ENCODE measurements around the gene C9orf152. TPM values are rescaled to one million over a fixed set of nuclear protein-coding genes. Genes with fewer than 3 reads are reported as not detected.
"Not testable (repeated sequence)": the region's sequence is repeated elsewhere in the genome, so short reads cannot be mapped to it uniquely, and the experiment has no call there.

The C9orf152 gene
- polyA plus RNA-seq, 1 experiment: not detected

- ChIA-PET POLR2A (no interaction called here), CTCF (no interaction called here)
- H3K27ac ChIP-seq (ENCODE audit: low read depth, low read length): no peak overlapping the region
Measured at GRCh38 chr9:110207071-110207641, 803 bp downstream of the C9orf152 start.

GRCh38 chr9:110206389-110206788, 1.6 kb downstream of the C9orf152 start:
- Histone ChIP-seq H3K4me3 (ENCODE audit: low read depth, low read length) (no peak overlapping the region), H3K27me3 (ENCODE audit: control insufficient read depth, insufficient read depth, low read length) (peaks cover 31% of the 10 kb centered on the region), H3K27ac (ENCODE audit: low read depth, low read length) (no peak overlapping the region), H3K9me3 (ENCODE audit: control insufficient read depth, insufficient read depth, low read length) (no peaks in the 10 kb centered on the region)
- POLR2A ChIA-PET: no interaction called here
- no peak for TF ChIP-seq CTCF (IDR thresholded peaks at IDR 0.05; ENCODE audit: low read depth, low read length)
- DNase-seq (ENCODE audit: low read depth, low spot score): no peak
- CTCF ChIA-PET: no interaction called here

More at GRCh38 chr9:110207071-110207641, 803 bp downstream of the C9orf152 start:
- no peak overlapping the region for H3K4me3 ChIP-seq (ENCODE audit: low read depth, low read length)
- peaks cover 31% of the 10 kb centered on the region for H3K27me3 ChIP-seq (ENCODE audit: control insufficient read depth, insufficient read depth, low read length)
- no peak for DNase-seq (ENCODE audit: low read depth, low spot score)
- no peaks in the 10 kb centered on the region for H3K9me3 ChIP-seq (ENCODE audit: control insufficient read depth, insufficient read depth, low read length)
- no peak for TF ChIP-seq CTCF (IDR thresholded peaks at IDR 0.05; ENCODE audit: low read depth, low read length)

DNA sequence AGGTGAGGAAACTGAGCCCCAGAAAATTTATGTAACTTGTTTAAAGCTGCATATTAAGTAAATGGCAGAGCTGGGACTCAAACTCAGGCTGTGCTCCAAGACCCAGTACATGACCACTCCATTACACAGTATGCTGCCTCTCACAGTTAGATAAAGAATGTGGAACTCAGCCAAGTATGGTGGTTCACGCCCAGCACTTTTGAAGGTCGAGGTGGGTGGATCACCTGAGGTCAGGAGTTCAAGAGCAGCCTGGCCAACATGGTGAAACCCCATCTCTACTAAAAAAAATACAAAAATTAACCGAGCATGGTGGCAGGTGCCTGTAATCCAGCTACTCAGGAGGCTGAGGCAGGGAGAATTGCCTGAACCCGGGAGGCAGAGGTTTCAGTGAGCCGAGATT, 2.3 kb downstream of the C9orf152 start:
- CTCF ChIA-PET; DNase-seq (ENCODE audit: low read depth, low spot score): not testable (repeated sequence)

DNA sequence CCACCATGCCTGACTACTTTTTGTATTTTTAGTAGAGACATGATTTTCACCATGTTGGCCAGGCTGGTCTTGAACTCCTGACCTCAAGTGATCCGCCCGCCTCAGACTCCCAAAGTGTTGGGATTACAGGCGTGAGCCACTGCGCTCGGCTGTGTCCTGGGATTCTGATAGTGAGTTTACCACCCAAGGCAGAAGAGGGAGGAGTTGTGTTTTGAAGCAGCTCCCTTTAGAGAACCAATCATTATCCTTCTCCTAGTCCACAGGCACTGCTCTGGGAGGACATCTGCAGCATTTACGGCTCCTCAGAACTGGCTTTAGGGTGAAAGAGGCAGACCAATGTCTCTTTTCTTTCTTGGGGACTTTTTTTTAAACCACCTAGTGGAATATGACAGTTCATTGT, 5.7 kb downstream of the C9orf152 start:
- ChIA-PET CTCF (interaction anchor here (0.7 to 1.2 kb wide), 2 partner anchors 12 to 13 kb away, joined by 3 to 9 read pairs; no protein-coding TSS in a partner anchor), POLR2A (no interaction called here)
- Histone ChIP-seq H3K27ac (ENCODE audit: low read depth, low read length) (no peak overlapping the region), H3K9me3 (ENCODE audit: control insufficient read depth, insufficient read depth, low read length) (no peaks in the 10 kb centered on the region), H3K27me3 (ENCODE audit: control insufficient read depth, insufficient read depth, low read length) (peaks cover 19% of the 10 kb centered on the region), H3K4me3 (ENCODE audit: low read depth, low read length) (no peak overlapping the region)
- no peak for DNase-seq (ENCODE audit: low read depth, low spot score)
- TF ChIP-seq CTCF (IDR thresholded peaks at IDR 0.05; ENCODE audit: low read depth, low read length): no peak

More for the DNA sequence above, 2.3 kb downstream of the C9orf152 start:
- H3K27ac ChIP-seq (ENCODE audit: low read depth, low read length); POLR2A ChIA-PET; H3K4me3 ChIP-seq (ENCODE audit: low read depth, low read length); H3K9me3 ChIP-seq (ENCODE audit: control insufficient read depth, insufficient read depth, low read length): not testable (repeated sequence)
- peaks cover 31% of the 10 kb centered on the region for H3K27me3 ChIP-seq (ENCODE audit: control insufficient read depth, insufficient read depth, low read length)

GRCh38 chr9:110199643-110200042, 8.3 kb downstream of the C9orf152 start:
- H3K27me3 ChIP-seq (ENCODE audit: control insufficient read depth, insufficient read depth, low read length): peaks cover 6% of the 10 kb centered on the region
- DNase-seq (ENCODE audit: low read depth, low spot score): no peak
- no peaks in the 10 kb centered on the region for H3K9me3 ChIP-seq (ENCODE audit: control insufficient read depth, insufficient read depth, low read length)
- TF ChIP-seq CTCF (IDR thresholded peaks at IDR 0.05; ENCODE audit: low read depth, low read length): no peak
- H3K27ac ChIP-seq (ENCODE audit: low read depth, low read length): no peak overlapping the region
- POLR2A ChIA-PET: no interaction called here
- CTCF ChIA-PET: interaction anchor here (1.0 kb wide), 1 partner anchor 16 kb away, joined by 6 read pairs; no protein-coding TSS in a partner anchor
- H3K4me3 ChIP-seq (ENCODE audit: low read depth, low read length): no peak overlapping the region
